Measurements from ENCODE around the gene SATB1. TPM values are rescaled to one million over a fixed set of nuclear protein-coding genes. Genes with fewer than 3 reads are reported as not detected.

Gene SATB1
- total and polyA plus RNA-seq, 7 donors: 6.4 to 53.2 (median 34.0) TPM

GRCh38 chr3:18422972-18423371 is 2.2 kb downstream of the SATB1 start:
- no peak for TF ChIP-seq CTCF (IDR thresholded peaks at IDR 0.05)

GRCh38 chr3:18420555-18420954 is 4.6 kb downstream of the SATB1 start:
- Histone ChIP-seq H3K4me3 (no peak overlapping the region), H3K4me1 (peaks cover 23% of the 10 kb centered on the region), H3K27me3 (ENCODE audit: insufficient read depth in 3 of 3, low read length in 2 of 3) (no peaks in the 10 kb centered on the region), H3K9me3 (no peaks in the 10 kb centered on the region), H3K27ac (peak overlapping the region; percentile 69), H3K36me3 (ENCODE audit: insufficient read depth in 1 of 2, low read depth in 1 of 2) (peaks cover 0 to 42% of the 10 kb centered on the region in 2 donors)
- DNase-seq: no peak
- no peak for TF ChIP-seq CTCF (IDR thresholded peaks at IDR 0.05)
- WGBS, 3 donors: 79 to 88% (median 86%) methylated on average over 9 of the region's 9 CpGs
- intact Hi-C loops (cut with DNase I): no loop called here
- no peak for ATAC-seq

More at GRCh38 chr3:18422972-18423371, 2.2 kb downstream of the SATB1 start:
- ATAC-seq (no peak), DNase-seq (no peak)
- no peaks in the 10 kb centered on the region for H3K9me3 ChIP-seq
- H3K27me3 ChIP-seq (ENCODE audit: insufficient read depth in 3 of 3, low read length in 2 of 3): no peaks in the 10 kb centered on the region
- intact Hi-C loops (cut with DNase I): no loop called here
- peak overlapping the region; percentile 89 for H3K4me3 ChIP-seq
- WGBS, 3 donors: 33 to 34% (median 33%) methylated on average over 5 of the region's 5 CpGs
- peak overlapping the region; percentile 97 for H3K27ac ChIP-seq
- H3K36me3 ChIP-seq (ENCODE audit: insufficient read depth in 1 of 2, low read depth in 1 of 2): peaks cover 0 to 19% of the 10 kb centered on the region in 2 donors
- peaks cover 23% of the 10 kb centered on the region for H3K4me1 ChIP-seq

DNA sequence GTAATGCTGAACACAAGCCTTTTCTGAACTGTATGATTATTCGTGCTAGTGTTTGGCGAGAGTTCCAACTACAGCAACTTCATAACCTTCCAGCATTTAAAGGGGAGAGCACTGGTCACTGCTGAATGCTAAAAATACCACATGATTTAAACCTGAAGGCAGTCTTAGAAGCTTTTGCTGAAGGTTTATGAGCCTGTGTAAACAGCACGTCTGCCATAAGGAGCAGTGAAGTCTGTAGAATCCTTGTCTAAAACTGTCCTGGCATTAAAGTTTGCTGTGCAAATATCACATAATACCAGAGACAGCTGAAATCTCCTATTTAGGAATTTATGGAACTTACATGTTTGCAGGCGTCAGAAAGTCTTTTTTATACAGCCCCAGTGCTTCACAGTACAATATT is 5.9 kb downstream of the SATB1 start:
- Histone ChIP-seq H3K36me3 (ENCODE audit: insufficient read depth in 1 of 2, low read depth in 1 of 2) (peaks cover 0 to 55% of the 10 kb centered on the region in 2 donors), H3K4me1 (peaks cover 23% of the 10 kb centered on the region), H3K27me3 (ENCODE audit: insufficient read depth in 3 of 3, low read length in 2 of 3) (no peaks in the 10 kb centered on the region), H3K27ac (peak overlapping the region; percentile 69), H3K9me3 (no peaks in the 10 kb centered on the region), H3K4me3 (peak overlapping the region; percentile 47)
- 23 to 37% (median 26%) methylated on average over 4 of the region's 4 CpGs for WGBS, 3 donors
- peak; percentile 85 to 96 (median 92) for ATAC-seq
- DNase-seq: no peak
- TF ChIP-seq CTCF (IDR thresholded peaks at IDR 0.05): no peak
- intact Hi-C loops (cut with DNase I): no loop called here

GRCh38 chr3:18417904-18418572 is 7.1 kb downstream of the SATB1 start:
- H3K4me1 ChIP-seq: peaks cover 23% of the 10 kb centered on the region
- ATAC-seq (no peak), DNase-seq (no peak)
- TF ChIP-seq CTCF (IDR thresholded peaks at IDR 0.05): no peak
- peak overlapping the region; percentile 69 for H3K27ac ChIP-seq
- no peaks in the 10 kb centered on the region for H3K9me3 ChIP-seq
- WGBS, 3 donors: 56 to 76% (median 65%) methylated on average over 10 of the region's 10 CpGs
- no peaks in the 10 kb centered on the region for H3K27me3 ChIP-seq (ENCODE audit: insufficient read depth in 3 of 3, low read length in 2 of 3)
- intact Hi-C loops (cut with DNase I): no loop called here
- H3K36me3 ChIP-seq (ENCODE audit: insufficient read depth in 1 of 2, low read depth in 1 of 2): peaks cover 0 to 67% of the 10 kb centered on the region in 2 donors
- H3K4me3 ChIP-seq: peak overlapping the region; percentile 47

DNA sequence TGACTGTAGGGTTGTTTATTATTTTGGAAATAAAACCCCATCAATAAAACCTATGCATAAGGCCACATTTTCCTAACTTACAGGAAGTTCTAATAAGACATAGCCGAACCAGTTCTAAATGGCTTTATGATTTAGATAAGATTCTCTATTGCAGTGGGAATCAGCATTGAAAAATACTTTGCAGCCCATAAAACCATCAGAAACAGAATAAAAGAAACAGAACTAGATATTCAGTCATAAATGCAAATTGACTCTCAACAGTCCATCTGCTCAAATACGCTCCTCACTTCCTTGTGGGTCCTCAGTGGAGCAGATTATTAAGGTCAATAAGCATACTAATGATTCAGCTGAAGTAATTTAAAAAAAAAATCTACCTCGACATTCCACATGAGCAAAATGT is 8.8 kb downstream of the SATB1 start:
- intact Hi-C loops (cut with DNase I): no loop called here
- no peaks in the 10 kb centered on the region for H3K9me3 ChIP-seq
- DNase-seq (no peak), ATAC-seq (no peak)
- no peaks in the 10 kb centered on the region for H3K27me3 ChIP-seq (ENCODE audit: insufficient read depth in 3 of 3, low read length in 2 of 3)
- peaks cover 0 to 83% of the 10 kb centered on the region in 2 donors for H3K36me3 ChIP-seq (ENCODE audit: insufficient read depth in 1 of 2, low read depth in 1 of 2)
- peaks cover 23% of the 10 kb centered on the region for H3K4me1 ChIP-seq
- no peak for TF ChIP-seq CTCF (IDR thresholded peaks at IDR 0.05)
- no peak overlapping the region for H3K27ac ChIP-seq
- no peak overlapping the region for H3K4me3 ChIP-seq
- 87 to 94% (median 90%) methylated on average over 3 of the region's 3 CpGs for WGBS, 3 donors
